ENCODE data around the gene PUDP. TPM values are rescaled to one million over a fixed set of nuclear protein-coding genes. Genes with fewer than 3 reads are reported as not detected.

Gene PUDP
- total RNA-seq, 1 experiment from 2014 or later: 20.3 TPM

DNA sequence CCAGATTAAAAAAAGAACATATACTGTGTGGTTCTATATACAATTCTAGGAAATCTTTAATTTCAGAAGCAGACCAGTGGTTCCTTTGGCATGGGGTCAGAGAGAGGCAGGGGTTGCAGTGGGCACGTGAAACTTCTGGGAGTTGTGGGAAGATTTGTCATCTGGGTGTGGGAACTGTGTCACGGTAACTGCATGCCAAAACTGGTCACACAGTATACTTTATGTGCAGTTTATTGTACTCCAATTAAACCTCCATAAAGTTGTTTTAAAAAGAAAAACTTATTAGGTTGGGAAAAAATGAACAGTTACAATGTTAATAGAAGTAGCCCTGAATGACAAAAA is 27.1 kb downstream of the PUDP start:
- TF ChIP-seq, protein P1, sequence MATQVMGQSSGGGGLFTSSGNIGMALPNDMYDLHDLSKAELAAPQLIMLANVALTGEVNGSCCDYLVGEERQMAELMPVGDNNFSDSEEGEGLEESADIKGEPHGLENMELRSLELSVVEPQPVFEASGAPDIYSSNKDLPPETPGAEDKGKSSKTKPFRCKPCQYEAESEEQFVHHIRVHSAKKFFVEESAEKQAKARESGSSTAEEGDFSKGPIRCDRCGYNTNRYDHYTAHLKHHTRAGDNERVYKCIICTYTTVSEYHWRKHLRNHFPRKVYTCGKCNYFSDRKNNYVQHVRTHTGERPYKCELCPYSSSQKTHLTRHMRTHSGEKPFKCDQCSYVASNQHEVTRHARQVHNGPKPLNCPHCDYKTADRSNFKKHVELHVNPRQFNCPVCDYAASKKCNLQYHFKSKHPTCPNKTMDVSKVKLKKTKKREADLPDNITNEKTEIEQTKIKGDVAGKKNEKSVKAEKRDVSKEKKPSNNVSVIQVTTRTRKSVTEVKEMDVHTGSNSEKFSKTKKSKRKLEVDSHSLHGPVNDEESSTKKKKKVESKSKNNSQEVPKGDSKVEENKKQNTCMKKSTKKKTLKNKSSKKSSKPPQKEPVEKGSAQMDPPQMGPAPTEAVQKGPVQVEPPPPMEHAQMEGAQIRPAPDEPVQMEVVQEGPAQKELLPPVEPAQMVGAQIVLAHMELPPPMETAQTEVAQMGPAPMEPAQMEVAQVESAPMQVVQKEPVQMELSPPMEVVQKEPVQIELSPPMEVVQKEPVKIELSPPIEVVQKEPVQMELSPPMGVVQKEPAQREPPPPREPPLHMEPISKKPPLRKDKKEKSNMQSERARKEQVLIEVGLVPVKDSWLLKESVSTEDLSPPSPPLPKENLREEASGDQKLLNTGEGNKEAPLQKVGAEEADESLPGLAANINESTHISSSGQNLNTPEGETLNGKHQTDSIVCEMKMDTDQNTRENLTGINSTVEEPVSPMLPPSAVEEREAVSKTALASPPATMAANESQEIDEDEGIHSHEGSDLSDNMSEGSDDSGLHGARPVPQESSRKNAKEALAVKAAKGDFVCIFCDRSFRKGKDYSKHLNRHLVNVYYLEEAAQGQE (IDR thresholded peaks at IDR 0.05; ENCODE audit: low read depth): no peak
- TF ChIP-seq SRF (IDR thresholded peaks at IDR 0.05; ENCODE audit: low read depth) (no peak), TCF7L2 (IDR thresholded peaks at IDR 0.05; ENCODE audit: borderline replicate concordance, extremely low read depth, insufficient read depth, insufficient read length) (no peak), ZBTB33 (IDR thresholded peaks at IDR 0.05; ENCODE audit: extremely low read depth, insufficient replicate concordance, low read length) (no peak), JUND (IDR thresholded peaks at IDR 0.05) (no peak), ATF3 (IDR thresholded peaks at IDR 0.05) (no peak), ELF1 (IDR thresholded peaks at IDR 0.05; ENCODE audit: borderline replicate concordance, low read depth) (no peak), EZH2phosphoT487 (IDR thresholded peaks at IDR 0.05; ENCODE audit: borderline replicate concordance) (no peak), CBX3 (IDR thresholded peaks at IDR 0.05; ENCODE audit: low read depth) (no peak), MAX (IDR thresholded peaks at IDR 0.05) (no peak), EGR1 (IDR thresholded peaks at IDR 0.05; ENCODE audit: low read depth) (no peak), ZFX (IDR thresholded peaks at IDR 0.05) (no peak), POLR2A (IDR thresholded peaks at IDR 0.05; ENCODE audit: borderline replicate concordance, extremely low read depth, insufficient read depth, insufficient read length) (no peak), ZNF274 (IDR thresholded peaks at IDR 0.05; ENCODE audit: low read depth, low read length) (no peak), CEBPB (IDR thresholded peaks at IDR 0.05; ENCODE audit: low read depth) (no peak)
- TF ChIP-seq, protein P2, sequence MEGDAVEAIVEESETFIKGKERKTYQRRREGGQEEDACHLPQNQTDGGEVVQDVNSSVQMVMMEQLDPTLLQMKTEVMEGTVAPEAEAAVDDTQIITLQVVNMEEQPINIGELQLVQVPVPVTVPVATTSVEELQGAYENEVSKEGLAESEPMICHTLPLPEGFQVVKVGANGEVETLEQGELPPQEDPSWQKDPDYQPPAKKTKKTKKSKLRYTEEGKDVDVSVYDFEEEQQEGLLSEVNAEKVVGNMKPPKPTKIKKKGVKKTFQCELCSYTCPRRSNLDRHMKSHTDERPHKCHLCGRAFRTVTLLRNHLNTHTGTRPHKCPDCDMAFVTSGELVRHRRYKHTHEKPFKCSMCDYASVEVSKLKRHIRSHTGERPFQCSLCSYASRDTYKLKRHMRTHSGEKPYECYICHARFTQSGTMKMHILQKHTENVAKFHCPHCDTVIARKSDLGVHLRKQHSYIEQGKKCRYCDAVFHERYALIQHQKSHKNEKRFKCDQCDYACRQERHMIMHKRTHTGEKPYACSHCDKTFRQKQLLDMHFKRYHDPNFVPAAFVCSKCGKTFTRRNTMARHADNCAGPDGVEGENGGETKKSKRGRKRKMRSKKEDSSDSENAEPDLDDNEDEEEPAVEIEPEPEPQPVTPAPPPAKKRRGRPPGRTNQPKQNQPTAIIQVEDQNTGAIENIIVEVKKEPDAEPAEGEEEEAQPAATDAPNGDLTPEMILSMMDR (IDR thresholded peaks at IDR 0.05 in 2 of 3, conservative IDR thresholded peaks at IDR 0.05 in 1 of 3; ENCODE audit: borderline replicate concordance in 1 of 3, insufficient read depth in 1 of 3, low read depth in 2 of 3, low read length in 2 of 3): no peak
- no peak overlapping the region for H2AFZ ChIP-seq (ENCODE audit: low read depth, low read length, poor library complexity, severe bottlenecking)
- H3K4me1 ChIP-seq (ENCODE audit: control insufficient read depth in 1 of 2, insufficient read depth in 2 of 2, low read length in 2 of 2): peaks cover 8% of the 10 kb centered on the region in 2 experiments; a peak in 2 of 4 replicates
- ChIA-PET POLR2A (no interaction called here), CTCF (no interaction called here), RAD21 (ENCODE audit: low non-redundant PET in 1 of 2, low total read pairs in 2 of 2, uncharacterized antibody in 2 of 2, unreplicated experiment in 2 of 2) (no interaction called here)
- H3K36me3 ChIP-seq (ENCODE audit: control insufficient read depth in 1 of 2, insufficient read depth in 2 of 2, low read length in 2 of 2): no peaks in the 10 kb centered on the region
- no peaks in the 10 kb centered on the region for H4K20me1 ChIP-seq (ENCODE audit: insufficient read depth)
- H3K4me2 ChIP-seq (ENCODE audit: low read length): 0 out of 2 replicates have a peak overlapping the region, but pooled peaks have one; percentile 3
- peaks cover 37% of the 10 kb centered on the region for H3K79me2 ChIP-seq (ENCODE audit: insufficient read depth, low read length)
- no peaks in the 10 kb centered on the region for H3K9me2 ChIP-seq (ENCODE audit: insufficient read depth)
- H3K9me3 ChIP-seq (ENCODE audit: control insufficient read depth in 1 of 2, insufficient read depth in 1 of 2, low read depth in 1 of 2, low read length in 2 of 2): no peaks in the 10 kb centered on the region
- H3K27me3 ChIP-seq (ENCODE audit: insufficient read depth, low read length): no peaks in the 10 kb centered on the region
- H3K27ac ChIP-seq (ENCODE audit: low read depth, low read length): no peak overlapping the region
- H3K4me3 ChIP-seq (replicated peaks in 1 of 2; ENCODE audit: low read depth in 1 of 2, low read length in 2 of 2): no peak overlapping the region
- DNase-seq (ENCODE audit: low read depth, low spot score): no peak
- intact Hi-C loops (cut with micrococcal nuclease): no loop called here
- no TSS peak for BruUV-seq (replicated peaks)
- no peak overlapping the region for H3K9ac ChIP-seq (ENCODE audit: low read length)
- ATAC-seq: no peak

All from HCT116 (cell line).